ENCODE measurements around the gene FERMT2.
"Not testable (repeated sequence)": the region's sequence is repeated elsewhere in the genome, so short reads cannot be mapped to it uniquely, and the experiment has no call there.

Gene FERMT2

DNA sequence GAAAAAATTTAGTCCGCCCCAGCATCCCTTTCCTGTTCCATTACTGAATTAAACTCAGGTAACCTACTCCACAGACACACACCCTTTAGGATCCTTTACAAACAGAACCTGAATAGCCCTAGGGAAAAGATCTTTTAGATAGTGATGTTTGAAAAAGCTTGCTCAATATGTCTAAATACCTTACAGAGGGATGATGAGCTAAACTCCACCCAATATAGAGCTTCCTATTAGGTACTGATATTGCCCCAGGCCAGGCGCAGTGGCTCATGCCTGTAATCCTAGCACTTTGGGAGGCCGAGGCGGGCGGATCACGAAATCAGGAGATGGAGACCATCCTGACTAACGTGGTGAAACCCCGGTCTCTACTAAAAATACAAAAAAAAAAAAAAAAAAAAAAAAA, 50.1 kb downstream of the FERMT2 start:
- no peak for DNase-seq

DNA sequence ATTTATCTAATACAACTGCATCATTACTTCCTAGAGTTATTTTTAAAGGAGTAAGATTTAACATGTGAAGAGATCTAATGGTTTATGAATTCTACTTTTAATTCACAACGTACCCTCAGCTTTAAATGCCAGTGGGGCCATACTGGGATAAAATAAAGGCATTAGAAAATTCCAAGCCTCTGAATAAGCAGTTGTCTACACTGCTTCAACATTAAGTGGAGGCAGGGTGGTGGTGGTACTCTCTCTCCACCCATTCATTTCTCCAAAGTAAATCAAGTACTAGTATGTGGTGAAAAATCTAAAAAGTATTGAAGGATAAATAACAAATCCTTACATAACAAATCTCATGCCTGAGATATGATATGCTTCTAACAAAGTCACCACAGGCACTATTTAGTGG, 52.4 kb downstream of the FERMT2 start:
- no peak for DNase-seq

DNA sequence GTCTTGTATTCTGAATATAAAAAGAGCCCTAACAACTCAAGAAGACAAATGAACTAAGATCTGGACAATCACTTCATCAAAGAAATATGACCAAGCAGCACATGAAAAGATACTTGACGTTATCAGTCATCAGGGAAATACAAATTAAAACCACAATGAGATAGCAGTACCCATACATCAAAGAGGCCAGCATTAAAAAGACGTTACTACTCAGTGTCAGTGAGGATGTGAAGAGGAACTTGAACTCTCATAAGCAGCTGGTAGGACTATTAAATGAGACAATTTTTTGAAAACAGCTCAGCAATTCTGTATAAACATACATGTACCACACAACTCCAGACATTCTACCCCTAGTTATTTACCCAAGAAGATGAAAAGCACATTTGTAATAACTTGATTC, 55.9 kb downstream of the FERMT2 start:
- DNase-seq: peak; percentile 31

GRCh38 chr14:52891800-52892199, 59.0 kb downstream of the FERMT2 start:
- DNase-seq: no peak

DNA sequence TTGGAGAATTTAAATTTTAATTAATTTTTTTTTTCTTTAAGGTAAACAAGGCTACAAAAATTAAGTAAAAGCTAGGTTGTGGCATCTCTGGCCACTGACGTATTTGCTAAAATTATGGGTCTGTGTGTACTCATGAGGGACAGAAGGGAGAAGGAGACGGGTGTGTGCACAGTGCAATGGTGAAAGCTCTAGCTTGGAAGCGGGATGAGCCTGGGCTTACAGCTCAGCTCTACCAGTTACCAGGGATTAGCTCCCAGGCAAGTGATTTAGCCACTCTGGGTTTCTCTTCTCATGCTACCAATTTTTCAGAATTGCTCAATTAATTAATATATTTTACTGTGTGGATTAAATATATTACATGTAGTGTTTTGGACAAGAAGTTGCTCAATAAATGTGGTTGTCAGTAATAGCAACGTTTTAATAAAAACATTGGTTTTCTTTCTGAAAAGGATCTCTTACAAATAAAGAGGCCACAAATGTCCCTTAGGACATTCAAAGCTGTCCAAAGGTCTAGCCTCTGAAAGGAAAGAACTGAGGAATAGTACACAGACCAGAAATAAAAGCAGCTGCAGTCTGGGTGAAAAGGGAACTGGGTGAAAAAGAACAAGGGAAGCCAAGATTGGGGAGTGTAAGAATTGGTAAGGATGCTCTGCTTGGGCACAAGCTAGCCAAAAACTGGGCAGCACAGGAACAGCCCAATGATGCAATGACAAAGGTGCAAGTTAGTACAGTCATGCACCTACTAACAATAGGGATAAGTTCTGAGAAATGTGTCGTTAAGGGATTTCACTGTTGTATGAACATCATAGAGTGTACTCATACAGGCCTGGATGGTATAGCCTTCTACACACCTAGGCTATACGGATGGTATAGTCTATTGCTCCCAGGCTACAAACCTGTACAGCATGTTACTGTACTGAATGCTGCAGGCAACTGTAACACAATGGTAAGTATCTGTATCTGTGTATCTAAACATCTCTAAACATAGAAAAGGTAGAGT, 61.7 kb downstream of the FERMT2 start:
- DNase-seq: no peak

DNA sequence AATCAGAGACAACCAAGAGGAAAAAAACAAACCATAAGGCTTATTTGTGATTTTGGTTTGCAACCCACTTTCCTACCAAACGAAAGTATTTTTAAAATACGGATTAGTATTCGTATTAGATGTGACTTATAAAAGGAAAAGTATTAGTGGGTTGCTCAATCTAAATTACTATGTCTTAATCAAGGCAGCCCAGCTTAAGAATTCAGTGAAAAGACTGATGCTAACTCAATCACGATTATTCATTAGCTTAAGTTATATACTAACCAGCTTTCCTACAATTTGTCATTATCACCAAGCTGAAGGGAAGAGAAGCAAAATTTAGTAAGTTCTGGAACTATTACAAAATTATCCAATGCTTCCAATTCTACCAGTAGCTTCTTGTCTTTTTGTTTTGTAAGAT, 62.7 kb downstream of the FERMT2 start:
- no peak for DNase-seq

GRCh38 chr14:52885230-52885629, 65.6 kb downstream of the FERMT2 start:
- DNase-seq: no peak

GRCh38 chr14:52883658-52884057, 67.2 kb downstream of the FERMT2 start:
- no peak for DNase-seq

- no peak for DNase-seq
Measured at GRCh38 chr14:52882824-52883223, 68.0 kb downstream of the FERMT2 start.

- peak; percentile 58 for DNase-seq
Measured at GRCh38 chr14:52879958-52880357, 70.9 kb downstream of the FERMT2 start.

DNA sequence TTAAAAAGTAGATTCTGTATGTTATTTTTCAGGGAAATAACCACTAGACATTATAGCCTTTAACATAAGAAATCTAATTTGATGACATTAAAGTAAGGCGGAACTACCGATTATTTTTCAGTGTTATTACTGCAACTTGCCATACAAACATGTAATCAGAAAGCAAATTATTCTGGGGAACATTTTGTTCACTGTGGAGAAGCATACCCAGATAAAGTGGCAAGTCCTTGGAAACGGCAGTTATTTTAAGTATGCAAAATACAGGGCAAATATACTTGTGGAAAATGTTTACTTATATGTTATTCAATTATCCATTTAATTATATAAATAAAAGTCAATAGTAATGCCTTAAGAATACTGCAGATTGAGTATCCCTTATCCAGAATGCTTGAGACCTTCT, 71.9 kb downstream of the FERMT2 start:
- DNase-seq: no peak

- peak; percentile 28 for DNase-seq
Measured at GRCh38 chr14:52878469-52878868, 72.4 kb downstream of the FERMT2 start.

GRCh38 chr14:52877628-52878027, 73.2 kb downstream of the FERMT2 start:
- DNase-seq: peak; percentile 76

DNA sequence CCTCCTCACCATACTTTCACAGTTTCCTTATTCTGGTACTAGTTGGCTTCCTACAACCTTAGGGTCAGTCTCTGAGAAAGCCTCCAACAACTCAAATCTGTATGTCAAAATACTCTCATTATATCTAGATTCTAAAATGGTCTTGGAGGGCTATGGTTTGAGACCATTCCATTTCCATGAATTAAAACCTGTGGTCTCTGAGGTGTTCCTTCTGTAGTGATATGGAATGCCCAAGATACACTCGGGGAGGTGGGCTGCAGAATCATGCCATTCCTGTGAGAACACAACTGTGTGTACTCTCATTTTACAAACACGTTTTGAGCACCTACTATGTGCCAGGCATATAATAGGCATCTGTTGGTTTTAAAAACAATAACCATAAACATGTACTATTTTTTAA, 74.0 kb downstream of the FERMT2 start:
- no peak for DNase-seq

DNA sequence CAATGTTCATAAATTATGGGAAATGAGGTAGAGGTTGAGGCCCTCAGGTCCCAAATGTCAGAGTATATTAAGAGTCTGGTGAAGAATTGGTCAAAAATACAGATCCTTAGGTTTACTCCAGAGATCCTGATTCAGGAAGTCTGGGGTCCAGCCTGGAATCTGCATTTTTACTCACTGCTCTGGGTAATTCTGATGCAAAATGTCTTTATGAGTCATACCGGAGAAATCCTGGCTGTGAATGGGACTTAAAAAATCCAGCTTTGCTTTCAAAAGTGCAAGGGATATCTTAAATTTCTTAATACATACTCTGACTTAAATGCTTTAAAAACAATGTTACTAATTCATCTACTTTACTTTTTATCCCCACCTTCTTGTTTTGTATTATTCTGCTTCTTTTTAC, 74.5 kb downstream of the FERMT2 start:
- peak; percentile 56 for DNase-seq

- DNase-seq: no peak
Measured at GRCh38 chr14:52875707-52876106, 75.1 kb downstream of the FERMT2 start.

GRCh38 chr14:52874389-52874788, 76.5 kb downstream of the FERMT2 start:
- no peak for DNase-seq

- DNase-seq: peak; percentile 47
Measured at GRCh38 chr14:52873694-52874093, 77.2 kb downstream of the FERMT2 start.

- DNase-seq: no peak
Measured at GRCh38 chr14:52873065-52873464, 77.8 kb downstream of the FERMT2 start.

DNA sequence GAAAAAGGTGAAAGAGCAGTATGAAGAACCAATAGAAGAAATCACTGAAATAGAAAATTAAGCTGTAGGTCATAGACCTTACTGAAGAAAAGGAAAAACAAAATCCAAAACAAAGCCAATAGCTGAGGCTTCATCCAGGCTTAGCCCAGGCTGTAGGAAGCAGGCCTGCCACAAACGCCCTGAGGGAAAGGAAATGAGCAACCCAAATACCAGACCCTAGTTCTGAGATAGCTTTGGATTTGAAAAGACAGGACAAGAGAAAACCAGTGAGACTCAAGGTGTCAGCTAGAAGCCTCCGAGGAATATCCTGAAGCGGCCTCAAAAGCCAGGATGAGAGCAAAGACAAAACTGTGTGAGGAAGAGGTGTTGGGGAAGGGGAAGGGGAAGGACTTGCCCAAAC, 79.2 kb downstream of the FERMT2 start:
- no peak for DNase-seq

GRCh38 chr14:52868911-52869618, 81.8 kb downstream of the FERMT2 start:
- no peak for DNase-seq

DNA sequence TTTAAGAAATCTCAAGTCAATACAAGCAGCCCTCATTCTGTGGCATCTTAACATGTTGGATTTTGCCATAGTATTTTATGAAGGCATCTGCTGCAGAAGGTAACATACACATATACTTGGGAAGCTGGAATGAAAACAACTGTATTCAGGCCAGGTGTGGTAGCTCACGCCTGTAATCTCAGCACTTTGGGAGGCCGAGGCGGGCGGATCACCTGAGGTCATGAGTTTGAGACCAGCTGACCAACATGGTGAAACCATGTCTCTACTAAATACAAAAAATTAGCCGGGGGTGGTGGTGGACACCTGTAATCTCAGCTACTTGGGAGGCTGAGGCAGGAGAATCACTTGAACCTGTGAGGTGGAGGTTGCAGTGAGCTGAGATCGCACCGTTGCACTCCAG, 86.0 kb downstream of the FERMT2 start:
- not testable (repeated sequence) for DNase-seq

- DNase-seq: peak; percentile 30
Measured at GRCh38 chr14:52863334-52863700, 87.5 kb downstream of the FERMT2 start.

All from fibroblast of upper back skin (primary cell).